GM18505 (cell line): ENCODE data around the gene RPAP3.

Experiments
- ATAC-seq: cut with Tn5 transposase; IDR thresholded peaks from one replicate; pipeline ENCODE4 v1.9.1; 2021; ENCODE audit not compliant: unreplicated experiment
- POLR2A ChIP-seq: IDR thresholded peaks from 4 replicates; pipeline ENCODE4 v1.6.1; 2011; ENCODE audit warnings: borderline replicate concordance; ENCODE audit not compliant: insufficient read depth, insufficient read length; ENCODE audit errors: extremely low read depth

The RPAP3 gene

DNA sequence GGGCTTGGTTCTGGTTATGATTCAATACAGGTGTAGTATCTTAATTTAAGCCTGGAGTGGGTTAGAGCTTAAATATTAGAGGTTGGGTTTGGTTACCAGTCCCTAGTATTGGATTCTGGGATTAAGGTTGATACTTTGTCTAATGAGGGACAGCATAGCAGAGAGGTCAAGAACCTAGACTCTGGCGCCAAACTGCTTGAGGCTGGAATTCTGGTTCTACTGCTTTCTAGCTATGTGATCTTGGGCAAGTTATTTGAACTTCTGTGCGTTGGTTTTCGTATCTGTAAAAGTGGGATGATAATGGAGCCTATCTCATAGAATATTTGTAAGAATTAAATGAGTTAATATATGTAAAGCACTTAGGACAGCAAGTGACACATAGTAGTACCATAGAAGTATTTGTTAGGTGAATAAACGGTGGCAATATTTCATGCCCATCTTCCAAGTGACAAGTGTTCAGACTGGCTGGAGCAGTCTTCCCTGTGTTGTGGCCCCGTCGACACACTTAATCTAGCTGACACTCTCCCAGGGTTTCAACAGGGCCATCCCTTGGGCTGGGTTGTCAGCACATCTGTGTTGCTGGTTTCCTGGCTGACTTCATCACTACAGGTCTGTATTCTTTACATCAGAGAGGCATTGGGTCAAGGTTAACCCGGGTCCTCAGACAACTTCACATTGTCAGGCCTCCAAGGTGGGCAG, 16.5 kb upstream of the RPAP3 start:
- ATAC-seq, result no peak
- no peak for TF ChIP-seq POLR2A

DNA sequence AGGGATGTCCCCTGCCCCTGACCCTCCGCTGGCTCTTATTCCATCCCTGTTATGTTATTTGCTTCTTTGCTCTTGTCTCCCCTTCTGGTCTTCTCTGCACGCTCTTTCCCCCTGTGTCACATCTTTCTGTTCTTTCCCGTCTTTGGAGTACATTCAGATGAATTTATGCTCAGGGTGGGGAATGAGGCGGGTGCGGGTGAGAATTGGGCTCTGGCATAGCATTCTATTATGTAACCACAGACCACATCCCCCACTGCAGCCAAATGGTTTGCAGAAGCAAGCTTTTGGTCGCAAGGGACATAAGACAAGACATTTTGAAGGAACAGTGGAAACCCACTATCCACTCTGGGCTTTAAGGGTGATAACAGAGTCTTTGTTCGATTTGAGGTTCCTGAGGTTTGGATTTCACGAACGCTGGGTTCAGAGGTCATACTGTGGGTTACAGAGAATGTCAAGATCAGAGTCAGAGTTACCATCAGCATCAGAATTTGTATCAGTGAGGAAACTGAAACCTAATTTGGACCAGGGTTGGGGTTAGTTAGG, 15.7 kb upstream of the RPAP3 start:
- no peak for TF ChIP-seq POLR2A
- ATAC-seq, result no peak

- no peak for TF ChIP-seq POLR2A
- no peak for ATAC-seq
Measured at GRCh38 chr12:47718531-47718930, 12.7 kb upstream of the RPAP3 start.

DNA sequence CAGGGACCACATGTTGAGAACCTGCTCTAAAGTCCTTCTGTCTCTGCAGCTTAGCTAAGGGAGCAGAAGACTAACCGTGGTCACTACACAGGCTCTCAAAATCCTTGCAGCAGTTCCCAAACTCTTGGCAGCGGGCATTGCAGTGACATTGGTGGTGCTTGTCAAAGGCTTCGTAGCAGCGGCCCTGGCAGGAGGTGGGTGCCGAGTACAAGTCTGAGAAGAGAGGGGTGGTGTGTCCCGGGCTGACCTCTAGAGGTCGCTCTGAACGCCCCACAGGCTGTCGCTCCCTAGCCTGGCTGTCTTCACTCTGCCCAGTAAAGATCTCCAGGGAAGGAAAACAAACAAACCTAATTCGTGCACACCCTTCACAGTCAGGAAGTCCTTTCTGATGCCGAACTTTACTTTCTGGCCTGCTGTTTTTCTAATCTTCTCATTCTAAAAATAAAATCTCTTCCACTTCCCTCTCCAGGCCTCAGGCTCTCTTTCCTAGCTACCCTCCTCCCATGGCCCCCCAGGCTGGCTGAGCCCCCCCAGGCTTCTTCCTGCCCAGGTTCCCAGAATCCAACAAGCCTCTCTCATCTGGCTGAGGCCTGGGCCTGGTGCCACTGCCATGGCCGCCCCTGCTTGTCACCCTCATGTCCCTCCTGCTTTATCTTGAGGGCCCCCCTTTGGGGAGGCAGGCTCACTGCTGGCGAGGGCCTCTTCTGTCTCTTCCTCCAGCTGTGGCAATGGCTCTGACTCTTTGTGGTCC, 11.8 kb upstream of the RPAP3 start:
- ATAC-seq, result no peak
- no peak for TF ChIP-seq POLR2A

DNA sequence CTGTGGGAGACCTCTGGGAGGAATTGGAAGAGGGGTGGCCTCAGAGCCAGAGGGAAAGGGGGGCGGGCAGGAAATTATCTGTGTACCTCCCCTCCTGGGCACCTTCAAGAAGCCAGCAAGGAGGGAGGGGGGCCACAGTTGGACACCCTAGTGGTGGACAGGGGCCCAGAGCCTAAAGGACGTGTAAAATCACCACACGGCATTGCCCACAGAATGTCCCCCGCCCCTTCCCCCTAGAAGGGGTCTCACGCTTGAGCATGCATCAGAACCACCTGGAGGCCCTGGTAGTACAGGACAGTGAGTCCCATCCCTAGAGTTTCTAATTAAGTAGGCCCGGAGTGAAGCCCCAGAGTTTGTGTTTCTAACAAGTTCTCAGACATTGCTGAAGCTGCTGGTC, 11.2 kb upstream of the RPAP3 start:
- no peak for ATAC-seq
- TF ChIP-seq POLR2A, result no peak

DNA sequence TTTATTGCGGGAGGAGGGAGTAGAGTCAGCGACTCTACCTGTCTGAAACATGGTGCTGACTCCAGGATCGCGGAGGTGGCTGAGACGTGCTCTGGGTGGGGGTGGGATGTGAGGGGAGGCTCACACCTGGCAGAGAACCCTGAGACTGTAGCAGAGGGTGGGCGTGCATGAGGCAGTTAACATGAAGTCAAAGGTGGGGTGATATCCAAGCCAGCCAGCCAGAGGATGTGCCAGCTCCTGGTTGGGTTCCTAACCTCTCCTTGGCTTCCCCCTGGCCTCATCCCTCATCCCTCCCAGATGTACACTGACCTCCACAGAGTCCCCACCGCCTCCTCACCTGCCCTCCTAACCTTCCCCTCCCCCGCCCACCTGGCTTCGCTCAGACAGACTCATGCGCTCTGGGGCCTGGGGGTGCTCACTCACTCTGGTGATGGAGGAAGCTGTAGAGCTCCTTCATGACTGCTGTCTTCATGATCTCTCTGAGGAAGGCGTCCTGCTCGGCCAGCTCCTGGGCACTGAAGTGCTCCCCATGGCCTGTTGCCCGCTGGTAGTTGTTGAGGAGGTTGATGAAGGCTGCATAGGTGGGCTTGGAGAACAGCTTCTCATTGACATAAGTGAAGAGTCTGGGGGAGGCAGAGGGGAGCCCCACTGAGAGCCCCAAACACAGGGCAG, 10.2 kb upstream of the RPAP3 start:
- ATAC-seq, result no peak
- TF ChIP-seq POLR2A, result no peak

DNA sequence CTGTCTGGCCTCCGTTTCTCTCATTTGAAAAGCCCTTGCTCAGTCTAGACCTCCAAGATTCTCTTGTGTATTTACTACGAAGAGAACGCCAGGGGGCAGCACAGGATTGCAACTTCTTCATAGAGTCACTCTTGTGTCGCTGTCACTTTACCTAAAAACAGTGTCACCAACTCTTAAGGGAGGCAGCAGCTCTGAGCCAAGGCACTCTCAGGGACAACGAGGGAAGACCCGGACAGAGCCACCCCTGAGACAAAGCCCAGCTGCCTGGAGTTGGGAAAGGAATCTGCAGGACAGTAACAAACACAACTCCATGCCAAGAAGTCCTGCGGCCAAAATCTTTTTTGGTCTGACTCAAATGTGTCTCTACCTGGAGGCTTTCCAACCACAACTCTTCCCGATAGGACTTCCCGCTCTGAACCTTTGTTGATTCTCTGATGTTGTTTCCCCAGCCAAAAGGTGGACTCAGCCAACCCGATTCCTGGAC, 9.6 kb upstream of the RPAP3 start:
- peak; percentile 52 for ATAC-seq
- no peak for TF ChIP-seq POLR2A

DNA sequence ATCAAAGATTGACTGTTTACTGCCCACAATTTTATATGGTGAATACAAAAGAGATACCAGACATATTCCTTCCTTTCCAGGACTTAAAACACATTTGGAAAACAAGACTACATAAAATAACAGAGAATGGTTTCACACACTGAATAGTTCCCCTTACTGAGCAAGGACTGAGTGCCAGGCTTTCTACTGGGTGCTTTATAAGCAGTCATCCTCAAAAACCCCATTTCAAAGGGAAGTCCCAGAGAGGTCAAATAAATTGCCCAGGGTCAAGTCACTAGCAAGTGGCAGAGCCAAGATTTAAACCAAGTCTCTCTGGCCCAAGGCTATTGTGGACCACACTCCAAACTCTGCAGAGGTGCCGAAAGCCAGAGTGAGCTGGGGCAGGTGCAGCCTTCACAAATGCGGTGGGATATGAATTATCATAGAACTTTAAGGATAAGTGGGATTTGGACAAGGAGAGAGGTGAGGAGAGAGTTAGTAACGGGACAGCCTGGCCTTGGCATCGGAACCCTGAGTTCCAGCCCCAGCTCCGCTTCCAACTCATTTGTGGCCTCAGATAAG, 9.1 kb upstream of the RPAP3 start:
- ATAC-seq, result no peak

GRCh38 chr12:47712171-47712570, 6.3 kb upstream of the RPAP3 start:
- TF ChIP-seq POLR2A, result no peak
- ATAC-seq, result no peak

More for the DNA sequence above, 9.1 kb upstream of the RPAP3 start:
- TF ChIP-seq POLR2A, result no peak

DNA sequence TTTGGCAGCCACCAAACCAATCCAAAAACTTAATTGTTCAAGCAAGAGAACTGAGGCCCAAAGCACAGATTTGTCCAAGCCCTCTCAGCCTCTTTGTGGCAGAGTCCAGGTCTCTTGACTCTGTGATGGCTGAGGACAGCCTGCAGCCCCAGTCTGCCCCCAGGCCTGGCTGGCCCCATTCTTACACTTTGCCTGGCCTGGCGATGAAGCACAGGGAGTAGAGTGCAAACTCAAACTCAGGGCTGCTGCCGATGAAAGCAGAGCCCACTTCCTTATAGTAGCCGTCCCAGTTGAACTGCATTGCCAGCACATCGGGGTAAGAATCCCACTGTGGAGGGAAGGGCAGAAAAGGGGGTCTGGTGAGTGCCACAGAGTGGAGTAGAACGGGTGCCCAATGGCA, 5.6 kb upstream of the RPAP3 start:
- TF ChIP-seq POLR2A, result no peak
- no peak for ATAC-seq

DNA sequence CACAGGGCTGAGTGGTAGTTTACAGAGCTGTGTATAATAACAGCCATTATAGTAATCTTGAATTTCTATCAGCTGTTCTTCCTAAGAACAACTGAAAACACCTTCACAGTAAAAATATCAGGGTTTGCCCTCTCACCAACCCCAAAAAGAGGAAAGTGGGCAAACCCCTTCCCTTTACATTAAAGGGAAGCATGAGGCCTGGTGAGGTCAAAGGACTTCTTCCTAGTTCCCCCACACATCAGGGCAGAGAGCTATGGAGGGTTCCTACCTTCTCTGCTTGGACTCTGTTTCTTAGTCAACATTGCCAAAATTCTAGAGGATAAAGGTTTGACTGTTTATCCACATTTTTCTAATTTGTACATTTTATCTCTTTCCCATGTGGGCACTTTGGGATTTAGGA, 4.4 kb upstream of the RPAP3 start:
- no peak for ATAC-seq
- TF ChIP-seq POLR2A, result no peak

- ATAC-seq, result no peak
- TF ChIP-seq POLR2A, result no peak
Measured at GRCh38 chr12:47709671-47710070, 3.8 kb upstream of the RPAP3 start.

DNA sequence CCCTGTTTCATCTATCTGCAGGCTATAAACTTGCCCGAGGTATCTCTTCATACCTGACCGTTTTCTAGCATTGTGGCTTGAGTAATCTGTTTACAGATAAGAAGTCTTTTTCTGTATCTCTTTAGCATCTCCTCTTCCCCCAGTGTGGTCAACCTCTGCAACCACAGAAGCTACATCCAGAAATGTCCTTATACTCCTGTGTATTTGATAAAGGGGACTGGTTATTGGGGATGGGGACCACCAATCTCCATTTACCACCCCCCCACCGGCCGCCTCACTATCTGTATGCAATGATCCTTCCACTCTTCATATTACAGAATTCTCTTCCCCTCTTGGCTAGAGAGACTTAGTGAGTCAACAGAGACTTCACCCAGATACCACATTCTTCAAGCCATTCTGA, 3.4 kb upstream of the RPAP3 start:
- no peak for TF ChIP-seq POLR2A

More for the DNA sequence above, 3.4 kb upstream of the RPAP3 start:
- no peak for ATAC-seq
